KOPT-K1 (cell line): ENCODE measurements around the gene TMC1.
"Not testable (repeated sequence)": the region's sequence is repeated elsewhere in the genome, so short reads cannot be mapped to it uniquely, and the experiment has no call there.

Experiments
- H3K27ac ChIP-seq: fragments of 200-600 bp; sonication (generic); 2 replicates; pipeline ENCODE4 v1.5.1; 2016; ENCODE audit warnings: antibody characterized with exemption, mild to moderate bottlenecking, low read depth, low read length; ENCODE audit not compliant: poor library complexity, severe bottlenecking
- H3K36me3 ChIP-seq: fragments of 200-600 bp; sonication (generic); 2 replicates; pipeline ENCODE4 v1.5.1; 2017; ENCODE audit warnings: antibody characterized with exemption, mild to moderate bottlenecking, low read length, moderate library complexity; ENCODE audit not compliant: insufficient read depth
- H3K9me3 ChIP-seq: fragments of 200-600 bp; sonication (generic); 2 replicates; pipeline ENCODE4 v1.5.1; 2017; ENCODE audit warnings: antibody characterized with exemption, low read length, mild to moderate bottlenecking; ENCODE audit not compliant: insufficient read depth, poor library complexity, severe bottlenecking

The TMC1 gene

DNA sequence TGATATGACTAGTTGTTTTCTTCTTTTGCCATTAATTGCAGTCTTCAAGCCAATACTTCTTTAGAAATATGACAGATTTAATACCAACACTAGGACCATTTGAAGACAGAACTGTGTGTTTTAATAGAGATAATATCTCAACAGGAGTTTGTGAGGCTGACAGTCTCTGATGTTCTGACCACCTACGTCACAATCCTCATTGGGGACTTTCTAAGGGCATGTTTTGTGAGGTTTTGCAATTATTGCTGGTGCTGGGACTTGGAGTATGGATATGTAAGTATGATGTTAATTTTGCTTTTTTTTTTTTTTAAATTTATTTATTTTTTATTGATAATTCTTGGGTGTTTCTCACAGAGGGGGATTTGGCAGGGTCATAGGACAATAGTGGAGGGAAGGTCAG lies 283.8 kb downstream of the TMC1 start:
- no peaks in the 10 kb centered on the region for H3K9me3 ChIP-seq
- no peak overlapping the region for H3K27ac ChIP-seq
- H3K36me3 ChIP-seq = no peaks in the 10 kb centered on the region

DNA sequence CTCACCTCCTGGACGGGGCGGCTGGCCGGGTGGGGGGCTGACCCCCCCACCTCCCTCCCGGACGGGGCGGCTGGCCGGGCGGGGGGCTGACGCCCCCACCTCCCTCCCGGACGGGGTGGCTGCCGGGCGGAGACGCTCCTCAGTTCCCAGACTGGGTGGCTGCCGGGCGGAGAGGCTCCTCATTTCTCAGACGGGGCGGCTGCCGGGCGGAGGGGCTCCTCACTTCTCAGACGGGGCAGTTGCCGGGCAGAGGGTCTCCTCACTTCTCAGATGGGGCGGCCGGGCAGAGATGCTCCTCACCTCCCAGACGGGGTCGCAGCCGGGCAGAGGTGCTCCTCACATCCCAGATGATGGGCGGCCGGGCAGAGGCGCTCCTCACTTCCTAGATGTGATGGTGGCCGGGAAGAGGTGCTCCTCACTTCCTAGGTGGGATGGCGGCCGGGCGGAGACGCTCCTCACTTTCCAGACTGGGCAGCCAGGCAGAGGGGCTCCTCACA lies 285.0 kb downstream of the TMC1 start:
- H3K36me3 ChIP-seq, H3K27ac ChIP-seq, H3K9me3 ChIP-seq: not testable (repeated sequence)

DNA sequence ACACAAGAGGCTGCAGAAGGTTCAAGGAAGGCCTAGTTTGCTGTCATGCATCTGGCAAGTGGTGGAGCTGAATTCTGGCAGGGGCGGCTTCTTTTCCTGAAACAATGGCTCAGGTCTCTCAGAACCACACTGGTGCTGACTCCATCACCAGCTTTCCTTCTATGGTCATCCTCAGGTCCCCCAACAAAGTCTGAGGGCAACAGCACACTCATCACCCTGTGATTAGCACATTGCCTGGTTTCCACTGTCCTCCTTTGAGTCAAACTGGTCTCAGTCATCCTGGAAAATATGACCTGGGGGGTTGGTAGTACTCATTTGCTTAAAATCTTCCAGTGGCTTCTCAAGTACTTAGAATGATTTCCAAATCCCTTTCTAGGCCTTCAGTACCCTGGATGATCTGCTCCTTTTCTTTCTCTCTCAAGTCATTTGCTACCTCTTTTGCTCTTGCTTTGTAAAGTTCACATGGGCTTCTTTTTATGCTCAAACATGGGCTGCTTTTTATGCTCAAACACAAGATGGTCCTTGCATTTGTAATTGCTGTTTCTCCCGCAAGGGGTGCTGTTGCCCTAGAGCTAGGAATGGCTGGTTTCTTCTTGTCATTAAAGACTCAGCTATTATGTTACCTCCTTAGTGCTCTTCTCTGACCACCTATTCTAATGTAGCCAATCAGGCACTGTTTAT lies 286.5 kb downstream of the TMC1 start:
- no peaks in the 10 kb centered on the region for H3K9me3 ChIP-seq
- no peaks in the 10 kb centered on the region for H3K36me3 ChIP-seq
- H3K27ac ChIP-seq = no peak overlapping the region

DNA sequence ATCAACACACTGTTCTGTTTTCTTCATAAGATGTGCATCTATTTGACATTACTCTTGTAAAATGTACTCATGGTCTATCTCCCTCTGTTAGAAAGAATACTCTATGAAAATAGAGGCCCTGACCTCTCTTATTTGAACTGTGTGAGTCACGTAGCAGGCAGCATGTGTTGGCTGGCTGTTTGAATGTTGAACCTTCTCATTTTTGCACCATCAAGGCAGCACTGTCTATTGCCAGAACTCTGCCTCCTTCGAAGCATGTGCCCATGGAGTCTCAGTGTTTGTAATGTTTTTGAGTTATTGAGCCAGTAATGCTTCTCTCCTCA lies 287.0 kb downstream of the TMC1 start:
- Histone ChIP-seq H3K9me3 (no peaks in the 10 kb centered on the region), H3K27ac (no peak overlapping the region), H3K36me3 (no peaks in the 10 kb centered on the region)

DNA sequence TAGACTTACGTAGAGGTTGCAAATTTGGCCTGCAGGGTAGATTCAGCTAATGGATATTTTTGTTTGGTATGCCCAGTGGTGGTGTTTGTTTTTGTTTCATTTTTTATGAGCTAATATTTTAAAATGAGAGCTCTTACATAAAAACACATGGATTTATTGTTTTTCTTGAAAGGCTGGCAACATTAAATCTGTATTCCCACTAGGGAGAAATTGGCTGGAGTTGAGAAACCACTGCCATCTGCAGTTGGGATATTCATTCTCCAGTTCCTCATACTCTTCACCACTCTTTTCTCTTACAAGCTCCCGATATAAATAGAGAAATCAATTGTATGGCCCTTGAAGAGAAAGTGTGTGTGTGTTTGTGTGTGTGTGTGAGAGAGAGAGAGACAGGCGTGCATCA lies 288.2 kb downstream of the TMC1 start:
- H3K36me3 ChIP-seq = no peaks in the 10 kb centered on the region
- H3K9me3 ChIP-seq = no peaks in the 10 kb centered on the region
- H3K27ac ChIP-seq = no peak overlapping the region

DNA sequence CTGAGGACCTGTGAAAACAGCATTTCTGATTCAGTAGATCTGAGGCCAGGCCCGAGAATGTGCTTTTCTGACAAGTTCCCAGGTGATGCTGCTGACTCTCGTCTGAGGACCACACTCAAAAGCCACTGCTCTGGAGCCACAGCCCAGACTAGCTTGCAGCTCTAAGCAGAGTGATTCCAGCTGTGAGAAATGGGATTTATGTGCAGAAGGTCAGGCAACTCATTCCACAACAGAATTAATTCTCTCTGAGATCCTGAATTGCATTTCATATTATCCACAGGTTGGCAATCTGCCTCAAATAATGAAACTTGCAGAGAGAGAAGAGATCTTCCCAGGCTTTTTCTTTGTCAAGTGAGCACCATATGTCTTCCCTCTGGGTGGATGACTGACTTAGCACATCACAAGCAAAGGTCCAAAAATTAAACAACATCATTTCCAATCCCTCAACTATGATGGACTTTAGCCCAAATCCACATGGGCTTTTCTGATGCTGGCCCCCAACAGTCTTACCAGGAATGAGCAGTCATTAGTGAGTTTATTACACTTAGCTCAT lies 291.2 kb downstream of the TMC1 start:
- no peaks in the 10 kb centered on the region for H3K9me3 ChIP-seq
- no peak overlapping the region for H3K27ac ChIP-seq
- H3K36me3 ChIP-seq = no peaks in the 10 kb centered on the region

DNA sequence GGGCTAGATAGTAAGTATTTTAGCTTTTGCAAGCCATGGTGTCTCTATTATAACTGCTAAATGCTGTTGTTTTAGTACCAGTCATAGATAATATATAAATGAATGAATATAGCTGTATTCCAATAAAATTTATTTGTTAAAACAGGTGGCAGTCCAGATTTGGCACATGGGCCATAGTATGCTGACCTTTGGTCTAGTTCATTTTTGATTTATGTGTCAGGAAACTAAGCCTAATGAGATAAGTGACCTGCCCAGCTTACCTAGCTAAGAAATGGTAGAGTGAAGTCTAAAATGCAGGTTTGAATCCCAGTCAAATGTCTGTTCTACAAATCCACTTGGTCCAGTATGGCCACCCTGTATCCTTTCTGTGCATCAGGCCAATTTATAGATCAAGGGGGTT lies 292.1 kb downstream of the TMC1 start:
- Histone ChIP-seq H3K9me3 (no peaks in the 10 kb centered on the region), H3K36me3 (no peaks in the 10 kb centered on the region), H3K27ac (no peak overlapping the region)

DNA sequence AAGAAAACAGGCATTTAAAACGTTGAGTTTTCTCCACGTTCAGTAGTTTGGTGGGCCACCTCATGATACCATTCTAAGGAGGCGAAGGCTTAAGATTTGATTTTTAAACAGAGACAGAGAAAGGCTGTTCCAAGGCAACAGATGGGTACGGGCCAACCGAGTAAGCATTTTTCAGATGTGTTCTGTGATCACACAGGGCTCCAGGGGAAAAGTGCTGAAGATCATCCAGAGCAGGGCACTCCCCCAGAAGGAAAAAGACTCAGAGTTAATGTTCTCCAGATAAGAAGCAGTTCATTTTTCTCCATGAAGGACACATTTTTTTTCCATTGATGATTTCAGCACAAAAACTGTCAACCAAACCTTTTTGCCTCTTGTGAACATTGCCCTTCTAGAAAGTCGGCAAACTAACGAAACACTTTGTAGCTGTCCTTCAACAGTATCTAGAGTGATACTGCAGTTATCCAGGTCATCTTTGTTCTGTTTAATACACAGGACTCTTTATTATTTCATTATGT lies 292.7 kb downstream of the TMC1 start:
- H3K9me3 ChIP-seq = no peaks in the 10 kb centered on the region
- H3K27ac ChIP-seq = no peak overlapping the region
- H3K36me3 ChIP-seq = no peaks in the 10 kb centered on the region

DNA sequence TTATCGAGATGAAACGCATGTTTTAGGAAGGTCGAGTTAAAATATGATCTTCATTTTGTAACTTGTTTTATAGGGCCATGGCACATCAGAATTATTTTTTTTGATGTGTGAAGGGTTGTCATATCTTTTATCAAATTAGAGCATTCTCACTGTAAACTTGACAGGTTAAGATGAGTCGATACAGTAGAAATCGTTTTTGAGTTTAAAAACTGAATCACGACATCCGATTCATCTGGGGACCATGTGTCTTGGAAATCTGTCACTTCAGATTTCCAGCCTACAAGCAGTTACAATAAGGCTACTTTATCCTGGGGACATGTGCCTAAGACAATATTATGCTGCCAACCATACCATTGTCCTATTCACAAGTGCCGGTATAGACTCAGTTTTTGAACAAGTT lies 295.3 kb downstream of the TMC1 start:
- H3K27ac ChIP-seq = no peak overlapping the region
- H3K36me3 ChIP-seq = no peaks in the 10 kb centered on the region
- no peaks in the 10 kb centered on the region for H3K9me3 ChIP-seq

DNA sequence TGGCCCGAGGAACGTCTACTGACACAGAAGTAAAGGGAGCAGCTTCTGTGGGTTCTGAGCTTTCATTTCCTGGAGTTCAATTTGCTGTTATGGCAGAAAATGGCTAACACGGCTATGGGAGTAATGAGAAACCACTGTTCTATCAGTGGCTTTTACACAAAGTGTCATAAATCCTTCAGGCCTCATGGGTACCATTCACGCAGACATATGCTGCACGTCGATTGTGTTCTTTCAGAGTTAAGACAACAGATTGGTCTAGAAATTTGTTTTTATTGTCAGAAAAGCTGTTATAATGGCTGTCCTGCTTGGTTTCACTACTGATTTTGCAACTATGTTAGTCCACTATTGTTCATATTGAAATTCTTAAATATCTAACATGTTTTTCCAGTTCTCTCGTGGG lies 296.0 kb downstream of the TMC1 start:
- no peak overlapping the region for H3K27ac ChIP-seq
- H3K36me3 ChIP-seq = no peaks in the 10 kb centered on the region
- no peaks in the 10 kb centered on the region for H3K9me3 ChIP-seq

DNA sequence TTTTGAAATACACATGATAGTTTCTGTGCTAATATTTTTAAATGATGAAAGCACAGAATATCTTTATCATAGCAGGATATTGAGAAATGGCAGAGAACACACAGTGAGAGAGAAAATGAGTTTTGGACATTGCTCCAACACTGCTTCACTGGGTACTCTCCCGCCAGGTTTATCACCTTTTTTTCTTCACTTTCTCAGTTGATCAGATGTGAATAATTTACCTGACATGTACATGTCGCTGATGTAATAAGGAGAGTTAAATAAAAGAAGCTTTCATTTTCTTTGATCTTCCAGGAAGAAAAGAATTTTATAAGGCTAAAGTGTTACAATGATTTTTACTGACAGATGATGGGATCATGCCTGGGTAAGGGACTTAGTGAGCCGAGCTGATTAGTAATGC lies 297.0 kb downstream of the TMC1 start:
- no peak overlapping the region for H3K27ac ChIP-seq
- H3K36me3 ChIP-seq = no peaks in the 10 kb centered on the region
- H3K9me3 ChIP-seq = no peaks in the 10 kb centered on the region

DNA sequence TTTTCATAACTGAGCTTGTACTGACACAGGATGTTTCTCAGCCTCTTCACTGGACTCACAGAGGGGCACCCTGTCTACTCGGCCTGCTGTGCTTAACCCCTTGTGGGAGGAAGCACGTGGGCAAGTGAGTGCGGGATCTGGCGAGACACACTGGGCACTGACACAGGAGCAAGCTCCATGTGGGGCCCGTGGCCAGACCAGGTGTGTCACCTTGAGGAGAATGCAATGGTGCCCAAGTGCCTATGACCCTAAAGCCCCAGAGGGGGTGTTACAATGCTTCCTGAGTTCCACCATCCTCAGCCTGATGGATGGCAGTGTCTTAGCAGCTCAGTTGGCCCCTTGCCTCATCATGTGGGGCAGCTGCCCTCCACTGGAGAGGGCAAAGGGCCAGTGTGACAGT lies 302.6 kb downstream of the TMC1 start:
- no peak overlapping the region for H3K27ac ChIP-seq
- no peaks in the 10 kb centered on the region for H3K9me3 ChIP-seq
- H3K36me3 ChIP-seq = no peaks in the 10 kb centered on the region

DNA sequence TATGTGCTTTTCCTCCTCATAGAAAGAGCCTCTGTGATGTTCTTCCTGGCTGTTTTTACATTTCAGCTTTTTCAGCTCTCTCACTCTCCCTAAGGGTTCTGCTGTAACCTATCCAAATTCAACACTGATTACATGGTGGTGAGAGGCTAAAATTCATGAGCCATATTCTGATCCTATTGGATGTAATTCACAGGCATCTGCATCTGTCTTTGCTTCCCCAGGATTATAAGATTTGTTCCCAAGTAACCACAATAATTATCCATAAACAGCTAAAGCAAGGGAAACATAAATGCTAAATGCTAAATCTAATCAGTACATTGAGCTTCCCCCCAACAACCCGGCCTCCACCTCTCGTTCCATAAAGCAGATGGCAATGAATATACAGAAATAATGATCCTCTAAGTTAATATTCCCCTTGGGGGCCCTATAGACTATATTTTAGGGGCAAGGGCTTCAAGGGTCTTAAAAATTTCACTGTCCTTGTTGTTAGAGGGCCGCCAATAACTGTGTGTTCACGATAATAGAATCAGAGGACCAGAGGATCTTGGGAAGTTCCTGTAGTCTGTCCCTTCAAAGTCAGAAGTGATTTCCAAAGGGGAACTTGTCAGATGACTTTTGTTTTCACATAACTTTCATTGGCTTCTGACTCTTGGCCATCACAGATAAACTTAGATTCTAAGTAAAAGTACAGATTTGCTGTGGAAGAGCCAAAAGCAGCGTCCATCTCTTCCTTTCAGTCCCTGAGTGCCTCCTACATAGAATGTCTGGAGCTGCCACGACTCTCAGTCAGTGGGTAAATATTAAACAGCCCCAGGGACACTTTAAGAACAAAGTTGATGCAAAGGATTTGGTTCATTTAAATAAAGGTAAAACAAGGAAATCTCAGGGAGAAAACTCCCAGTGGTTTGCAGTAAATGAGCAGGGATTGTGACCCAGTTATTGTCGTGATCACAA lies 305.9 kb downstream of the TMC1 start:
- Histone ChIP-seq H3K36me3 (no peaks in the 10 kb centered on the region), H3K27ac (no peak overlapping the region), H3K9me3 (no peaks in the 10 kb centered on the region)

DNA sequence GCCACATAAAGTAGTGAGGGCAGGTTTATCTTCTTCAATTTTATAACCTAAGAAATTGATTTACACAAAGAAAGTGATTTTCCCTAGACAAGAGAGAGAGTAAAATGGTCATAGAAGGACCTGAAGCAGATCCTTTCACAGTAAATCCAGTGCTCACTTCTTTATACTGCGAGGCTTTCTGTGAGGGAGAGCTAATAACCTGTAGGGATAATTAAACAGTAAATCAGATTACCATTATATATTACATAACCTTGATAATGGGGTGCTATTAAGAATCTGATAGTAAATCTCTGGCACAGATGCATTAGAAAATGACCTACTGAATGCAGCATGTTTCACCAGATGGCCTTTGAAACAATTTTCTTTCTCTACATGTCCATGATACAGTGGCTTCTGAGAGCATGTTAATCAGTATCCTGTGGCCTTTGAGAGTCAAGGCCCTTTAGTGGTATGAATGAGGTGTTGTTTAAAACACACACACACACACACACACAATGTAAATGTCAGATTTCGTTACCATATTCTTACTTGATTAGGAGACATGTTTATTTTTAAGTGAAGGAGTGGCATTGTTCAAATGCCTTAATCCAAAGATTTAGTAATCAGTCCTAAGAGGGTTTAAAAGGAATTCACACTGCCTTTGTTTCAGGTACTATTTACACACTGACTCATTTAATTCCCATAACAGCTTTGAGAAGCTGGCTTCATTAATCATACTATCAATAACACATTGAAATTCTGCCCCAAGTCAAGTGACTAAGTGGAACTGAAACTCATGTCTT lies 306.7 kb downstream of the TMC1 start:
- H3K27ac ChIP-seq = no peak overlapping the region
- no peaks in the 10 kb centered on the region for H3K9me3 ChIP-seq
- H3K36me3 ChIP-seq = no peaks in the 10 kb centered on the region

DNA sequence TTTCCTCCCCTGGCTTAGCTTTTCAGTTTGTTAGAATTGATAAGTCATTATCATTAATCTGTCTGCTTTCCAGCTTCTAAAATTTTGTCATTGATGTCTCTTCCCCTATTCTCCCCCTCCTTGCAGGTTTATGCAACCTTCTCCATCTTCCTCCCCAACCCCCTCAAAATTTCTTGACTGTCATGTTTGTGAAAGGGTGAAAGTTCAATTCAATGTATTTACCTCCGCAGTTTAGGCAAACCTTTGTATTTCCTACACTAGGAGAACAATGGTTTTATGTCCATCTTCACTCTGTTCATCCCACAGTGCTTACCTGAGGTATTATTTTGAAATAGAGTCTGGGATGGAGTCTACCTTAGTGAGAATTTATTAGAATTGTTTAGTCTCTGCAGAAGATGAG lies 313.6 kb downstream of the TMC1 start:
- H3K9me3 ChIP-seq = no peaks in the 10 kb centered on the region
- no peaks in the 10 kb centered on the region for H3K36me3 ChIP-seq
- H3K27ac ChIP-seq = no peak overlapping the region
